ENCODE measurements around the gene RTP1.
"Not testable (repeated sequence)": the region's sequence is repeated elsewhere in the genome, so short reads cannot be mapped to it uniquely, and the experiment has no call there.

RTP1 gene

GRCh38 chr3:187197335-187197649, at the start of gene RTP1:
Gene RTP1, plus strand, starts transcription at chr3:187197486. Its CDS starts 30 bp downstream, at chr3:187197516.
- no peak for DNase-seq (ENCODE audit: low spot score)

GRCh38 chr3:187150186-187150585, 47.1 kb upstream of the RTP1 start:
- no peak for DNase-seq (ENCODE audit: low spot score)

- no peak for DNase-seq (ENCODE audit: low spot score)
These were observed 46.7 kb upstream of the RTP1 start for GRCh38 chr3:187150599-187150998.

GRCh38 chr3:187161556-187161955, 35.7 kb upstream of the RTP1 start:
- no peak for DNase-seq (ENCODE audit: low spot score)

GRCh38 chr3:187162265-187162953, 34.9 kb upstream of the RTP1 start:
- DNase-seq (ENCODE audit: low spot score): no peak

- peak; percentile 65 for DNase-seq (ENCODE audit: low spot score)
These were observed 32.1 kb upstream of the RTP1 start for GRCh38 chr3:187165144-187165543.

GRCh38 chr3:187166750-187167149, 30.5 kb upstream of the RTP1 start:
- no peak for DNase-seq (ENCODE audit: low spot score)

GRCh38 chr3:187167777-187168176, 29.5 kb upstream of the RTP1 start:
- no peak for DNase-seq (ENCODE audit: low spot score)

GRCh38 chr3:187169231-187169960, 27.9 kb upstream of the RTP1 start:
- no peak for DNase-seq (ENCODE audit: low spot score)

- not testable (repeated sequence) for DNase-seq (ENCODE audit: low spot score)
These were observed 26.4 kb upstream of the RTP1 start for GRCh38 chr3:187170911-187171310.

- DNase-seq (ENCODE audit: low spot score): no peak
These were observed 24.4 kb upstream of the RTP1 start for GRCh38 chr3:187172929-187173328.

GRCh38 chr3:187181454-187182170, 15.7 kb upstream of the RTP1 start:
- no peak for DNase-seq (ENCODE audit: low spot score)

- peak; percentile 51 for DNase-seq (ENCODE audit: low spot score)
These were observed 13.9 kb upstream of the RTP1 start for GRCh38 chr3:187183210-187183862.

- DNase-seq (ENCODE audit: low spot score): no peak
These were observed 13.4 kb upstream of the RTP1 start for GRCh38 chr3:187183903-187184302.

GRCh38 chr3:187185759-187186158, 11.5 kb upstream of the RTP1 start:
- DNase-seq (ENCODE audit: low spot score): no peak

- no peak for DNase-seq (ENCODE audit: low spot score)
These were observed 10.9 kb upstream of the RTP1 start for GRCh38 chr3:187186375-187186774.

- no peak for DNase-seq (ENCODE audit: low spot score)
These were observed 10.4 kb upstream of the RTP1 start for GRCh38 chr3:187186801-187187421.

- no peak for DNase-seq (ENCODE audit: low spot score)
These were observed 8.4 kb upstream of the RTP1 start for GRCh38 chr3:187188931-187189330.

GRCh38 chr3:187191271-187191670, 6.0 kb upstream of the RTP1 start:
- no peak for DNase-seq (ENCODE audit: low spot score)

GRCh38 chr3:187193181-187193580, 4.1 kb upstream of the RTP1 start:
- DNase-seq (ENCODE audit: low spot score): no peak

GRCh38 chr3:187196573-187197334, 532 bp upstream of the RTP1 start:
- no peak for DNase-seq (ENCODE audit: low spot score)
